ENCODE measurements around the gene PTBP1.
A peak's percentile ranks its signal among the peaks of the same experiment; 100 is the strongest.

PTBP1 gene

GRCh38 chr19:771332-771785, 25.9 kb upstream of the PTBP1 start:
- DNase-seq (ENCODE audit: extremely low spot score, insufficient read length, low read depth) (peak; percentile 35), FAIRE-seq (no peak)

- FAIRE-seq (no peak), DNase-seq (ENCODE audit: extremely low spot score, insufficient read length, low read depth) (no peak)
These were observed 25.2 kb upstream of the PTBP1 start for GRCh38 chr19:772063-772462.

GRCh38 chr19:772730-773436, 24.4 kb upstream of the PTBP1 start:
- FAIRE-seq (no peak), DNase-seq (ENCODE audit: extremely low spot score, insufficient read length, low read depth) (no peak)

- no peak for FAIRE-seq
- no peak for DNase-seq (ENCODE audit: extremely low spot score, insufficient read length, low read depth)
These were observed 20.7 kb upstream of the PTBP1 start for GRCh38 chr19:776549-776948.

GRCh38 chr19:778910-779653, 18.2 kb upstream of the PTBP1 start:
- no peak for DNase-seq (ENCODE audit: extremely low spot score, insufficient read length, low read depth)
- no peak for FAIRE-seq

GRCh38 chr19:780935-781334, 16.3 kb upstream of the PTBP1 start:
- FAIRE-seq (no peak), DNase-seq (ENCODE audit: extremely low spot score, insufficient read length, low read depth) (no peak)

- DNase-seq (ENCODE audit: extremely low spot score, insufficient read length, low read depth) (no peak), FAIRE-seq (no peak)
These were observed 15.5 kb upstream of the PTBP1 start for GRCh38 chr19:781800-782184.

- no peak for DNase-seq (ENCODE audit: extremely low spot score, insufficient read length, low read depth)
- FAIRE-seq: no peak
These were observed 14.9 kb upstream of the PTBP1 start for GRCh38 chr19:782185-782877.

- FAIRE-seq (no peak), DNase-seq (ENCODE audit: extremely low spot score, insufficient read length, low read depth) (no peak)
These were observed 14.2 kb upstream of the PTBP1 start for GRCh38 chr19:782878-783668.

GRCh38 chr19:784541-784940, 12.7 kb upstream of the PTBP1 start:
- FAIRE-seq (no peak), DNase-seq (ENCODE audit: extremely low spot score, insufficient read length, low read depth) (no peak)

GRCh38 chr19:787536-787935, 9.7 kb upstream of the PTBP1 start:
- DNase-seq (ENCODE audit: extremely low spot score, insufficient read length, low read depth) (no peak), FAIRE-seq (no peak)

- DNase-seq (ENCODE audit: extremely low spot score, insufficient read length, low read depth) (no peak), FAIRE-seq (no peak)
These were observed 8.6 kb upstream of the PTBP1 start for GRCh38 chr19:788686-788982.

- DNase-seq (ENCODE audit: extremely low spot score, insufficient read length, low read depth): no peak
- FAIRE-seq: no peak
These were observed 8.1 kb upstream of the PTBP1 start for GRCh38 chr19:788983-789700.

GRCh38 chr19:789701-790060, 7.6 kb upstream of the PTBP1 start:
- DNase-seq (ENCODE audit: extremely low spot score, insufficient read length, low read depth) (no peak), FAIRE-seq (no peak)

GRCh38 chr19:791007-791566, 6.2 kb upstream of the PTBP1 start:
- FAIRE-seq: no peak
- no peak for DNase-seq (ENCODE audit: extremely low spot score, insufficient read length, low read depth)

GRCh38 chr19:791567-792305, 5.5 kb upstream of the PTBP1 start:
- DNase-seq (ENCODE audit: extremely low spot score, insufficient read length, low read depth): no peak

GRCh38 chr19:792306-792885, 4.9 kb upstream of the PTBP1 start:
- DNase-seq (ENCODE audit: extremely low spot score, insufficient read length, low read depth) (no peak), FAIRE-seq (no peak)

More at GRCh38 chr19:791567-792305, 5.5 kb upstream of the PTBP1 start:
- no peak for FAIRE-seq

GRCh38 chr19:793806-794205, 3.4 kb upstream of the PTBP1 start:
- DNase-seq (ENCODE audit: extremely low spot score, insufficient read length, low read depth): no peak
- no peak for FAIRE-seq

All from GM18507 (cell line).